ENCODE data around the gene PTPRA. TPM values are rescaled to one million over a fixed set of nuclear protein-coding genes. Genes with fewer than 3 reads are reported as not detected.

PTPRA gene
- total RNA-seq, 2 donors from 2014 or later, result 52.4 to 58.7 TPM

DNA sequence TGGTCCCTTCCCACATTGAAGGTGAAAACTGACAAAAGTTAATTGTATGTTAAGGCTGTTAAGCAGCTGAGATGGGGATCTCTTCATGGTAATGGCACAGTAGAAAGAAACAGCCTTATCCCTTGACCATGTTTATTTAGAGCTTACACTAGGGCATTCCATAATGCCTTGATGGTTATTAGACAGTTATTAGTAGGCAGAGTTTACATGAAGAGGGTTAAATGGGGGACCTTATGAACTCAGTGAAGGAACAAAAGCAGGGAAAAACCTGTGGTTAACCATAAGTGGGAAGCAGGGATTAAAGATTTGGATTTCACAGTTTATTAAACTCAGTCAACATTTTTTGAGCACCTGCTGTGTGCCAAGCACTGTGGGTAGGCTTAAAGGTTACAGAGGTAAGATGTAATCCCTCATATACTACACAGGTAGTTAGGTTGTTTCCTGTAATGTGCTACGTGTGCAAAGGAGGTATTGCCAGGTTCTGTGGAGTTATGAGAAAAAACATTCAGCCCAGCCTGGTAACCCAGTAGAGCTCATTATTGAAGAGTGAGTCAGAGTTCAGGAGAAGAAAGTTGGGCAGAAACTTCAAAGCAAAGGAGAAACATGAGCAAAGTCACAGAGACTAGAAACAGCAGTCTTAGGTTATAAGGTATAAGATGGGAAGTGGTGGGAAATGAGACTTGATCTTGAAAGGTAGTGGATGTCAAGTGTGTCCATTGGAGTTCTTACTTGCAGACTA lies 137.9 kb downstream of the PTPRA start:
- peaks cover 55% of the 10 kb centered on the region for H3K36me3 Mint-ChIP-seq (ENCODE audit: low read depth)

DNA sequence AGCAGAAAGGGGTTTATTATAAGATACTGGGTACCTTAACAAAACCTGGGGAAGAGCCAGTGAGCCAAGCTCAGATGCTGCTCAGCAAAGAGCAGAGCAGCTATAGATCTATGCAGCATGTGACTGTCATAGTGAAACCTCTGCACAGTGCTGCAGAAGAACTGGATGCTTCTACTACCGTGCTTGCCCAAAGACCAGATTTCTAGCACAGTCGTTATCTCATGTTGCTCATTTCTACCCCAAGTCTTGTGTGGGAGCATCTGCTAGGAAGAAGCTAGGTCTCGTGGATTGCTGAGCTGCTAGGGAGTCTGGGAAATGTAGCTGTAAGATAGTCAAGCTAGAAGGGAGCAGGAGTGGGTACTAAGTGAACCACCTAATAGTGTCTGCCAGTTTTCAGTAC lies 138.5 kb downstream of the PTPRA start:
- Histone ChIP-seq H3K27me3 (ENCODE audit: control insufficient read depth, insufficient read depth, low read length, poor library complexity, severe bottlenecking) (no peaks in the 10 kb centered on the region), H3K36me3 (ENCODE audit: control insufficient read depth, insufficient read depth, low read length) (peaks cover 69% of the 10 kb centered on the region), H3K9me3 (ENCODE audit: control insufficient read depth, low read length) (no peaks in the 10 kb centered on the region), H3K4me3 (ENCODE audit: low read length) (no peak overlapping the region), H3K9ac (ENCODE audit: extremely low read depth, low read length, poor library complexity, severe bottlenecking) (no peak overlapping the region), H3K27ac (ENCODE audit: low read depth, low read length) (no peak overlapping the region), H3K4me1 (ENCODE audit: control insufficient read depth, insufficient read depth, low read length) (no peaks in the 10 kb centered on the region)
- no peak overlapping the region for H3K27ac Mint-ChIP-seq
- no peaks in the 10 kb centered on the region for H3K27me3 Mint-ChIP-seq (ENCODE audit: insufficient read depth)
- H3K4me3 Mint-ChIP-seq, result no peak overlapping the region
- 94 to 99% methylated on average over 3 of the region's 3 CpGs for WGBS, 2 experiments (ENCODE audit: insufficient coverage in 1 of 2, insufficient read length in 1 of 2)
- peaks cover 61% of the 10 kb centered on the region for H3K36me3 Mint-ChIP-seq (ENCODE audit: low read depth)
- TF ChIP-seq, protein P1, sequence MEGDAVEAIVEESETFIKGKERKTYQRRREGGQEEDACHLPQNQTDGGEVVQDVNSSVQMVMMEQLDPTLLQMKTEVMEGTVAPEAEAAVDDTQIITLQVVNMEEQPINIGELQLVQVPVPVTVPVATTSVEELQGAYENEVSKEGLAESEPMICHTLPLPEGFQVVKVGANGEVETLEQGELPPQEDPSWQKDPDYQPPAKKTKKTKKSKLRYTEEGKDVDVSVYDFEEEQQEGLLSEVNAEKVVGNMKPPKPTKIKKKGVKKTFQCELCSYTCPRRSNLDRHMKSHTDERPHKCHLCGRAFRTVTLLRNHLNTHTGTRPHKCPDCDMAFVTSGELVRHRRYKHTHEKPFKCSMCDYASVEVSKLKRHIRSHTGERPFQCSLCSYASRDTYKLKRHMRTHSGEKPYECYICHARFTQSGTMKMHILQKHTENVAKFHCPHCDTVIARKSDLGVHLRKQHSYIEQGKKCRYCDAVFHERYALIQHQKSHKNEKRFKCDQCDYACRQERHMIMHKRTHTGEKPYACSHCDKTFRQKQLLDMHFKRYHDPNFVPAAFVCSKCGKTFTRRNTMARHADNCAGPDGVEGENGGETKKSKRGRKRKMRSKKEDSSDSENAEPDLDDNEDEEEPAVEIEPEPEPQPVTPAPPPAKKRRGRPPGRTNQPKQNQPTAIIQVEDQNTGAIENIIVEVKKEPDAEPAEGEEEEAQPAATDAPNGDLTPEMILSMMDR (conservative IDR thresholded peaks at IDR 0.05), result no peak
- no peaks in the 10 kb centered on the region for H3K9me3 Mint-ChIP-seq
- no peaks in the 10 kb centered on the region for H3K4me1 Mint-ChIP-seq
- no peak for DNase-seq

More for the DNA sequence above, 137.9 kb downstream of the PTPRA start:
- Mint-ChIP-seq H3K27ac (no peak overlapping the region), H3K9me3 (no peaks in the 10 kb centered on the region), H3K4me1 (no peaks in the 10 kb centered on the region), H3K4me3 (no peak overlapping the region), H3K27me3 (ENCODE audit: insufficient read depth) (no peaks in the 10 kb centered on the region)
- H3K27me3 ChIP-seq (ENCODE audit: control insufficient read depth, insufficient read depth, low read length, poor library complexity, severe bottlenecking), result no peaks in the 10 kb centered on the region
- TF ChIP-seq, protein P1 (conservative IDR thresholded peaks at IDR 0.05), result no peak
- WGBS, 2 experiments (ENCODE audit: insufficient coverage in 1 of 2, insufficient read length in 1 of 2), result 96% methylated on average over 1 of the region's 1 CpG; no CpG with 5 or more reads in 1 of the 2 experiments
- no peak overlapping the region for H3K4me3 ChIP-seq (ENCODE audit: low read length)
- no peak for DNase-seq
- H3K9ac ChIP-seq (ENCODE audit: extremely low read depth, low read length, poor library complexity, severe bottlenecking), result no peak overlapping the region
- no peaks in the 10 kb centered on the region for H3K9me3 ChIP-seq (ENCODE audit: control insufficient read depth, low read length)
- H3K4me1 ChIP-seq (ENCODE audit: control insufficient read depth, insufficient read depth, low read length), result no peaks in the 10 kb centered on the region
- H3K27ac ChIP-seq (ENCODE audit: low read depth, low read length), result no peak overlapping the region
- peaks cover 69% of the 10 kb centered on the region for H3K36me3 ChIP-seq (ENCODE audit: control insufficient read depth, insufficient read depth, low read length)

DNA sequence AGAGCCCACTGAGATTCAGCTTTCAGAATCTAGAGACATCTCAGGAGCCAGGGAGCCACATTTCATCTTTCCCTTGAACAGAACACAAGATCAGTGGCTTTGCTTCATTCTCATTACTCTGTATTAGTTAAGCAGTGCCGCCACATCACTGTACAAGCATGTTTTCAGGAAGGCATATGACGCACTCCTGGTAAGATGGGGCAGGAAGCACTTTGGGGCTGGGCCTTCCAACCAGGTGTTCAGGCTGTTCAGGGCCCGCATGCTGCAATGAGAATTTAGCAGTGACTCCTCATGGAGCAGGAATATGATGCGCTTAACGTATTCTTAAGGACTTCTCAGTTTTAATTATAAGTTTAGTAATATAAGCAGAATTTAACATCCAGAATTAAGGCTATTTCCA lies 140.5 kb downstream of the PTPRA start:
- no peaks in the 10 kb centered on the region for H3K27me3 ChIP-seq (ENCODE audit: control insufficient read depth, insufficient read depth, low read length, poor library complexity, severe bottlenecking)
- peaks cover 65% of the 10 kb centered on the region for H3K36me3 ChIP-seq (ENCODE audit: control insufficient read depth, insufficient read depth, low read length)
- H3K4me3 Mint-ChIP-seq, result no peak overlapping the region
- H3K9ac ChIP-seq (ENCODE audit: extremely low read depth, low read length, poor library complexity, severe bottlenecking), result no peak overlapping the region
- no peaks in the 10 kb centered on the region for H3K4me1 ChIP-seq (ENCODE audit: control insufficient read depth, insufficient read depth, low read length)
- DNase-seq, result no peak
- TF ChIP-seq, protein P1 (conservative IDR thresholded peaks at IDR 0.05), result no peak
- no peaks in the 10 kb centered on the region for H3K27me3 Mint-ChIP-seq (ENCODE audit: insufficient read depth)
- H3K9me3 Mint-ChIP-seq, result peaks cover 8% of the 10 kb centered on the region
- no peak overlapping the region for H3K4me3 ChIP-seq (ENCODE audit: low read length)
- no peak overlapping the region for H3K27ac Mint-ChIP-seq
- no peaks in the 10 kb centered on the region for H3K9me3 ChIP-seq (ENCODE audit: control insufficient read depth, low read length)
- H3K4me1 Mint-ChIP-seq, result no peaks in the 10 kb centered on the region
- WGBS, 2 experiments (ENCODE audit: insufficient coverage in 1 of 2, insufficient read length in 1 of 2), result 78 to 95% methylated on average over 2 to 5 of the region's 5 CpGs
- H3K27ac ChIP-seq (ENCODE audit: low read depth, low read length), result no peak overlapping the region
- H3K36me3 Mint-ChIP-seq (ENCODE audit: low read depth), result peaks cover 62% of the 10 kb centered on the region

Measured in endodermal cell (in vitro differentiated cells).